Gastroesophageal sphincter (tissue), 3 donors: ENCODE measurements around the gene WFDC10A.

Source experiments
- CTCF ChIP-seq, 4 experiments: fragments of 200-600 bp in 2 of 4; fragments of 450-650 bp in 2 of 4; sonication (generic) in 1 of 4; IDR thresholded peaks; one replicate each; pipeline ENCODE4 v1.5.1; 2017 to 2019; ENCODE audit warnings: antibody characterized with exemption in 4 of 4, mild to moderate bottlenecking in 2 of 4, moderate library complexity in 2 of 4
- EP300 ChIP-seq: sonication (generic); formaldehyde crosslinking; IDR thresholded peaks from one replicate; pipeline ENCODE4 v1.6.1; 2017; ENCODE audit warnings: antibody characterized with exemption, mild to moderate bottlenecking
- POLR2A ChIP-seq, 2 donors: fragments of 450-650 bp; IDR thresholded peaks; one replicate each; pipeline ENCODE4 v1.6.1; 2017; ENCODE audit warnings: antibody characterized with exemption in 2 of 2, mild to moderate bottlenecking in 2 of 2, moderate library complexity in 1 of 2
- POLR2AphosphoS5 ChIP-seq: sonication (generic); formaldehyde crosslinking; IDR thresholded peaks from one replicate; pipeline ENCODE4 v1.6.1; 2017; ENCODE audit warnings: antibody characterized with exemption

- no peak for TF ChIP-seq CTCF (IDR thresholded peaks at IDR 0.05)
- no peak for TF ChIP-seq POLR2A (IDR thresholded peaks at IDR 0.05)
- no peak for TF ChIP-seq POLR2AphosphoS5
- TF ChIP-seq EP300, result no peak
These were observed 17.2 kb upstream of the WFDC10A start for GRCh38 chr20:45612314-45612713.
